Adrenal gland (tissue), 12 donors: ENCODE results near the gene NMS. TPM values are rescaled to one million over a fixed set of nuclear protein-coding genes. Genes with fewer than 3 reads are reported as not detected.

Experiments used
- DNase-seq, 7 donors: peaks; one replicate each; pipeline ENCODE4 v3.0.0-alpha.2; 2019 to 2020
- H3K27ac ChIP-seq, 5 donors: fragments of 200-600 bp; sonication (generic) in 4 of 5; 1 replicate in 3 of 5; 2 replicates in 2 of 5; pipeline versions ENCODE4 v1.5.1 to v1.8.0; 2016 to 2020; ENCODE audit warnings: mild to moderate bottlenecking in 1 of 5
- H3K27me3 ChIP-seq: fragments of 200-600 bp; 2 replicates; pipeline ENCODE4 v1.8.0; 2021
- H3K36me3 ChIP-seq, 2 donors: fragments of 200-600 bp; replicated peaks in 1 of 2; 1 replicate in 1 of 2; 2 replicates in 1 of 2; pipeline versions ENCODE4 v1.5.1 to v1.8.0; 2018 to 2022
- H3K4me1 ChIP-seq, 2 donors: fragments of 200-600 bp; replicated peaks in 1 of 2; 1 replicate in 1 of 2; 2 replicates in 1 of 2; pipeline versions ENCODE4 v1.5.1 to v1.8.0; 2018 to 2021
- H3K4me3 ChIP-seq, 4 donors: fragments of 200-600 bp; sonication (generic) in 3 of 4; one replicate each; pipeline ENCODE4 v1.5.1; 2016 to 2018
- H3K9me3 ChIP-seq, 3 donors: fragments of 200-600 bp; sonication (generic) in 1 of 3; replicated peaks in 1 of 3; 1 replicate in 2 of 3; 2 replicates in 1 of 3; pipeline versions ENCODE4 v1.5.1 to v1.8.0; 2016 to 2021
- CTCF ChIP-seq, 6 experiments: fragments of 450-650 bp in 4 of 6; fragments of 200-600 bp in 2 of 6; sonication (generic) in 1 of 6; IDR thresholded peaks; 1 replicate in 5 of 6; 2 replicates in 1 of 6; pipeline versions ENCODE4 v1.5.1 to v1.8.0; 2016 to 2021; ENCODE audit warnings: antibody characterized with exemption in 6 of 6, mild to moderate bottlenecking in 2 of 6, moderate library complexity in 1 of 6
- POLR2A ChIP-seq, 2 donors: fragments of 450-650 bp; IDR thresholded peaks; one replicate each; pipeline ENCODE4 v1.6.1; 2017; ENCODE audit warnings: antibody characterized with exemption in 2 of 2, mild to moderate bottlenecking in 2 of 2, moderate library complexity in 1 of 2
- WGBS, 4 donors: extraction: QIAGEN DNeasy Blood & Tissue Kit in 2 of 4; methylation state at CpG; one replicate each; pipeline versions ENCODE4 v1.1.5 to v1.1.7; 2013 to 2017; 5-methylcytosine and 5-hydroxymethylcytosine counted together
- intact Hi-C, 2 donors: fragments of 100-400 bp; cut with DNase I; formaldehyde crosslinking; loops; one replicate each; pipeline versions ENCODE4 v1.14.1 to v1.15.0; 2022 to 2023
- polyA plus RNA-seq, 3 donors: library from polyadenylated mRNA; stranded (reverse); fragments of 200-250 nt in 2 of 3; fragments of 350-450 nt in 1 of 3; fragmentation: Illumina TruSeq in 1 of 3; extraction: RNeasy Lipid Tissue Mini Kit (QIAGEN cat#74804) in 1 of 3; gene quantifications; one replicate each; pipeline ENCODE4 v1.2.3, GENCODE V29; 2013 to 2014
- total RNA-seq, 9 donors: library from RNA; depleted of rRNA in 4 of 9; stranded (reverse); fragments of >200 nt in 4 of 9; fragments of 120-200 nt in 1 of 9; fragmentation: NEBNext Ultra II Directional in 1 of 9; extraction: Animal tissue kit (Norgen Biotek cat#: 25700) in 1 of 9; gene quantifications; one replicate each; pipeline versions ENCODE4 v1.1.0 to v1.2.4, GENCODE V29; 2013 to 2023
- donor health status: healthy with polysubstance abuse.
- donor health status: Bipolar disorder and iron deficiency.
- donor health status: DM: yes; HTN: yes; CAD: no.
- donor health status: DM: no; HTN: no; CAD: no.
- donor health status: DM: no; HTN: no; CAD: no.
- donor health status: DM: yes; HTN: yes; CAD: no.

NMS gene
- total and polyA plus RNA-seq, 12 donors = not detected

DNA sequence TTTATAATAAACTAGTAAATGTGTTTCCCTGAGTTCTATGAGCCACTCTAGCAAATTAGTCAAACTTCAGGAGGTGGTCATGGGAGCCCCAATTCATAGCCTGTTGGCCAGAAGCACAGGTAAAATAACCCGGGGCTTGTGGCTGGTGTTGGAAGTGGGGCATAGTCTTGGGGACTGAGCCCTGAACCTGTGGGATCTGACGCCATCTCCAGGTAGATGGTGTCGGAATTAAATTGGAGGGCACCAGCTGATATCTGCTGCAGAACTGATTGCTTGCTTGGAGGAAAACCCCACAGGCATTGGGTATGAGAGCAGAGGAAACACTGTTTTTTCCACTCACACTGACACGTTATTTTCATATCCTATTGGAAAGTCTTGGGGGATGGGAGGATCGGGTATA lies 14.1 kb downstream of the NMS start:
- DNase-seq = no peak
- no peak overlapping the region for H3K27ac ChIP-seq
- no peaks in the 10 kb centered on the region for H3K27me3 ChIP-seq
- intact Hi-C loops = no loop called here
- H3K4me1 ChIP-seq = no peaks in the 10 kb centered on the region
- no peak for TF ChIP-seq POLR2A (IDR thresholded peaks at IDR 0.05)
- TF ChIP-seq CTCF (IDR thresholded peaks at IDR 0.05) = no peak
- no peak overlapping the region for H3K4me3 ChIP-seq
- H3K36me3 ChIP-seq = no peaks in the 10 kb centered on the region
- 70 to 86% (median 75%) methylated on average over 5 of the region's 5 CpGs for whole genome bisulfite sequencing, 4 donors
- H3K9me3 ChIP-seq = no peaks in the 10 kb centered on the region

GRCh38 chr2:100485396-100485795 lies 15.1 kb downstream of the NMS start:
- 85 to 90% (median 86%) methylated on average over 2 of the region's 2 CpGs for WGBS, 4 donors
- Histone ChIP-seq H3K27ac (no peak overlapping the region), H3K36me3 (no peaks in the 10 kb centered on the region), H3K4me3 (no peak overlapping the region), H3K4me1 (no peaks in the 10 kb centered on the region), H3K9me3 (no peaks in the 10 kb centered on the region), H3K27me3 (no peaks in the 10 kb centered on the region)
- DNase-seq = no peak
- intact Hi-C loops = no loop called here
- TF ChIP-seq POLR2A (IDR thresholded peaks at IDR 0.05) (no peak), CTCF (IDR thresholded peaks at IDR 0.05) (no peak)

- intact Hi-C loops = no loop called here
- no peak for TF ChIP-seq POLR2A (IDR thresholded peaks at IDR 0.05)
- no peak for TF ChIP-seq CTCF (IDR thresholded peaks at IDR 0.05)
Measured at GRCh38 chr2:100494712-100495111, 24.4 kb downstream of the NMS start.

DNA sequence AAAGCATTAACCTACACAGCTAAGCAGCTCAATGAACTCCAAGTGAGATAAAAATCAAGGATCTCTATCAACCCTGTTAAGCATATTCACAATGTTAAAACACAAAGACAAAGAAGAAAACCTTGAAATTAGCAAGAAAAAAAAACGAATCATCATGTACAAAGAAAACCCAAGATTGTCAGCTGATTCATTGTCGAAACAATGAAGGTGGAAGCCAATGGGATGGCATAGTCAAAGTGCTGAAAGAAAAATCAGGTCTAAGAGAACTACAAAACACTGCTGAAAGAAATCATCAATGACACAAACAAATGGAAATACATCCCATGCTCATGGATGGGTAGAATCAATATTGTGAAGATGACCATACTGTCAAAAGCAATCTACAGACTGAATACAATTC lies 32.5 kb downstream of the NMS start:
- 67 to 82% (median 76%) methylated on average over 2 of the region's 2 CpGs for WGBS, 4 donors
- intact Hi-C loops = no loop called here

More at GRCh38 chr2:100494712-100495111, 24.4 kb downstream of the NMS start:
- no peak for DNase-seq
- no peak overlapping the region for H3K4me3 ChIP-seq
- H3K36me3 ChIP-seq = no peaks in the 10 kb centered on the region
- H3K27me3 ChIP-seq = no peaks in the 10 kb centered on the region
- H3K27ac ChIP-seq = no peak overlapping the region
- H3K9me3 ChIP-seq = no peaks in the 10 kb centered on the region
- no peaks in the 10 kb centered on the region for H3K4me1 ChIP-seq
- WGBS, 4 donors = 77 to 88% (median 85%) methylated on average over 6 of the region's 6 CpGs

More for the DNA sequence above, 32.5 kb downstream of the NMS start:
- no peaks in the 10 kb centered on the region for H3K27me3 ChIP-seq
- no peak overlapping the region for H3K4me3 ChIP-seq
- DNase-seq = no peak
- no peaks in the 10 kb centered on the region for H3K4me1 ChIP-seq
- H3K36me3 ChIP-seq = no peaks in the 10 kb centered on the region
- TF ChIP-seq POLR2A (IDR thresholded peaks at IDR 0.05) (no peak), CTCF (IDR thresholded peaks at IDR 0.05) (no peak)
- H3K9me3 ChIP-seq = no peaks in the 10 kb centered on the region
- no peak overlapping the region for H3K27ac ChIP-seq
